Measurements from ENCODE around the gene P2RX4.
"Not testable (repeated sequence)": the region's sequence is repeated elsewhere in the genome, so short reads cannot be mapped to it uniquely, and the experiment has no call there.

P2RX4 gene

GRCh38 chr12:121226399-121226798 lies 16.5 kb downstream of the P2RX4 start:
- no peaks in the 10 kb centered on the region for H3K27me3 Mint-ChIP-seq
- peak overlapping the region in 1 of 2 donors; percentile 12 for H3K27ac Mint-ChIP-seq
- H3K4me3 Mint-ChIP-seq = no peak overlapping the region
- ATAC-seq (no peak), DNase-seq (no peak)
- peaks cover 66% of the 10 kb centered on the region for H3K4me1 Mint-ChIP-seq
- H3K9me3 Mint-ChIP-seq = no peaks in the 10 kb centered on the region

- H3K4me3 Mint-ChIP-seq, ATAC-seq, H3K27me3 Mint-ChIP-seq, H3K9me3 Mint-ChIP-seq, DNase-seq: not testable (repeated sequence)
- H3K27ac Mint-ChIP-seq = peak overlapping the region in 1 of 2 donors; percentile 12
- H3K4me1 Mint-ChIP-seq = peaks cover 63% of the 10 kb centered on the region
Measured at GRCh38 chr12:121226871-121227270, 16.9 kb downstream of the P2RX4 start.

DNA sequence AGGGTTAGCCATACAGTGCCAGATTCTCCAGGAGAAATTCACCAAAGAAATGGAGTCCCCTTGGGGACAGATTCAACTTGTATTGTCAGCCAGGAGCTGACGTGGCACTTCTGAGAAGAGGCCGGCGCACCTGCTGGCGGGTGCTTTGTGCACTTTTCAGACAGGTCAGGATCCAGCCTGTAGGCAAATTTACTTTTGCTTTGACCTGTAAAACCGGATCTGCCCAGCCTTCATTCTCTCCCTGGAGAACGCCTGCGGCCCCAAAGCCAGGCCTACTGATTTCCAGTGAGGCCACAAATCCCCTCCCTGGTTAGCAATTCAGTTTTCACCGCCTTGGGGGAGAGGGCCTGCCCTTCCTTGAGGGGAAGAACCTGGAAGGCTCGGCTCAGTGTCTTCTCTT lies 17.4 kb downstream of the P2RX4 start:
- peaks cover 59% of the 10 kb centered on the region for H3K4me1 Mint-ChIP-seq
- ATAC-seq (no peak), DNase-seq (no peak)
- H3K27ac Mint-ChIP-seq = no peak overlapping the region
- no peak overlapping the region for H3K4me3 Mint-ChIP-seq
- no peaks in the 10 kb centered on the region for H3K27me3 Mint-ChIP-seq
- no peaks in the 10 kb centered on the region for H3K9me3 Mint-ChIP-seq

DNA sequence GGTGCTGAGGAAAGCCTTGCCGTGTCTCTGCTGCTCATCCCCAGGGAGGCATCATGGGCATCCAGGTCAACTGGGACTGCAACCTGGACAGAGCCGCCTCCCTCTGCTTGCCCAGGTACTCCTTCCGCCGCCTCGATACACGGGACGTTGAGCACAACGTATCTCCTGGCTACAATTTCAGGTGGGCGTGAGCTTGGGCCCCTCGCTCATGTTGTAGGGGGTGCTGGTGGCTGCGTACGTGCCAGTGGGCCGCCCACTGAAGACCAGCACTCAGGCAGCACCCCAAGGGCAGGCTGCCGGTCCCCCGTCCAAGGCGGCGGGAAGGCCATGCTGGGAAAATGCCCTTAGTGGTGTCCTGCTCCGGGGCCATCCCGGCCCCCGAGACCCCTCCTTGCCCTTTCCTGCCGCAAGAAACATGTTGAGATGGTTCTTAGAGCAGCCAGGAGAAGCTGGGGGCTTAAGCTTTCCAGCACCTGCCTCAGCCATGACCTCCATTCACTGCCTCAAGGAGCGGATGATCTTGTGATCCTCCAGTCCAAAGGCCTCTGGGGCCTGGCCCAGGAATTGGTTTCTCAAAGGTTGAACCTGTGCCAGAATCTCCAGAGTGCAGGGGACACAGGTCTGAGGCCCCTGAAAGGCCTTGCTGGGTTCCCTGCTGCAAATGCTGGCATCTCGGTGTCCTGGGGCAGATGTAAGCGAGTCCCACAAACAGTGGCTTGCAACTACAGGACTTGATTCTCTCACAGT lies 19.2 kb downstream of the P2RX4 start:
- H3K4me3 Mint-ChIP-seq = no peak overlapping the region
- ATAC-seq (no peak), DNase-seq (no peak)
- peaks cover 42% of the 10 kb centered on the region for H3K4me1 Mint-ChIP-seq
- H3K27me3 Mint-ChIP-seq = no peaks in the 10 kb centered on the region
- H3K9me3 Mint-ChIP-seq = no peaks in the 10 kb centered on the region
- no peak overlapping the region for H3K27ac Mint-ChIP-seq

DNA sequence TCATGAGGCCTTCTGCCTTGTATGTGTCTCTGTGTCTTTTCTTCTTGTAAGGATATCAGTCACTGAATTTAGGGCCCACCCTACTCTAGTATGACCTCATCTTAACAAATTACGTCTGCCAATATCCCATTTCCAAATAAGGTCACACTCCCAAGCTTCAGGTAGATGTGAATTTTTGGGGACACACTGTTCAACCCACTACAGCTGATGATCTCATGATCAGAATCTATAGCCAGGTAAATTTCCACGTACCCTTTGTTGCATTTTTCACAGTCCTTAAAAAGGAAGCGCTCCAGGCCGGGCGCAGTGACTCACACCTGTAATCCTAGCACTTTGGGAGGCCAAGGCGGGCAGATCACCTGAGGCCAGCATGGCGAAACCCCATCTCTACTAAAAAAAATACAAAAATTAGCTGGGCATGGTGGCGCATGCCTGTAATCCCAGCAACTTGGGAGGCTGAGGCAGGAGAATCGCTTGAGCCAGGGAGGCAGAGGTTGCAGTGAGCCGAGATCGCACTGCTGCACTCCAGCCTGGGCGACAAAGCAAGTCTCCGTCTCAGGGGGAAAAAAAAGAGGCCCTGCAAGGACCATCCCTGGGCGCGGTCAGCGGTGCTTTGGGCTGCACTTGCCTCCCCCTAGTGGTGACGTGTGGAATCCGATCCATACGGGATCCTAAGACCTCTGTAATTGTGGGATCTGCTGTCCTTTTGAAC lies 20.1 kb downstream of the P2RX4 start:
- H3K9me3 Mint-ChIP-seq, H3K27ac Mint-ChIP-seq, H3K4me3 Mint-ChIP-seq, H3K27me3 Mint-ChIP-seq: not testable (repeated sequence)
- H3K4me1 Mint-ChIP-seq = peaks cover 33% of the 10 kb centered on the region
- ATAC-seq (peak; percentile 77), DNase-seq (peak; percentile 54 to 59)

DNA sequence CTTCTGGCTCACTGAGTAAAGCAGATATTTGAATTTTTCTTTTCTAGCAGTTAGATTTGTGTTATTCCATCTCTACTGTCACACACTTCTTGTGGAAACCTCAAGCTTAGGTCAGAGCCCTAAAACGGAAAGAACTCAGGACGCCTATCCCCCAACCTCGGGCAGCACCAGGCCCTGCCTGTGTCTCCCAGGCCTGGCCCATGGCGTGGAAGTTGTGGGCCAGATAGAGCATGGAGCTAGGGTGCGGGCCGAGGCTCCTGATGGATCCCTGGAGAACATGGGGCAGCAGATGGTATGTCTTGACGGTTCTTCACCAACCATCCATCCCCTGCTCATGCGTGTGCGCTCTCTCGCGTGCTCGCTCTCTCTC lies 20.6 kb downstream of the P2RX4 start:
- H3K4me3 Mint-ChIP-seq = no peak overlapping the region
- ATAC-seq (no peak), DNase-seq (no peak)
- H3K9me3 Mint-ChIP-seq = no peaks in the 10 kb centered on the region
- no peaks in the 10 kb centered on the region for H3K27me3 Mint-ChIP-seq
- H3K4me1 Mint-ChIP-seq = peaks cover 31% of the 10 kb centered on the region
- no peak overlapping the region for H3K27ac Mint-ChIP-seq

DNA sequence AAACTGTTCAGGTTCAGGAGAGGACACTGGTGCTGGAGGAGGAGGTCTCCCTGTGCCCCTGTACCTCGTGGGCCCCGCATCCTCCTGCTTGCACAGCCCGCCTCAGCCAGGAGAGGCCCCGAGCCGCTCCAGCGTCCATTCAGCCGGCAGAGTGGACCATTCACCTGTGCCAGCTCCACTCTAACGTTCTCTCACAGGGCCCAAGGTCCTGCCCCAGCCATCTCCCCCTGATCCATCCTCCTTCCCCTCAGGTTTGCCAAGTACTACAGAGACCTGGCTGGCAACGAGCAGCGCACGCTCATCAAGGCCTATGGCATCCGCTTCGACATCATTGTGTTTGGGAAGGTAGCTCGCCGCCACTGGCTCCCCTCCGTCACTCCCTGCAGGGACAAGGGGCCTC lies 22.2 kb downstream of the P2RX4 start:
- no peak for DNase-seq
- no peak overlapping the region for H3K27ac Mint-ChIP-seq
- H3K4me1 Mint-ChIP-seq = peaks cover 18% of the 10 kb centered on the region
- H3K27me3 Mint-ChIP-seq = no peaks in the 10 kb centered on the region
- ATAC-seq = no peak
- H3K9me3 Mint-ChIP-seq = no peaks in the 10 kb centered on the region
- H3K4me3 Mint-ChIP-seq = no peak overlapping the region

GRCh38 chr12:121232977-121233627 lies 23.2 kb downstream of the P2RX4 start:
- DNase-seq (no peak), ATAC-seq (peak; percentile 41)
- Mint-ChIP-seq H3K4me1 (peaks cover 12% of the 10 kb centered on the region), H3K9me3 (no peaks in the 10 kb centered on the region), H3K4me3 (no peak overlapping the region), H3K27ac (peak overlapping the region in 1 of 2 donors; percentile 48), H3K27me3 (no peaks in the 10 kb centered on the region)

- H3K4me1 Mint-ChIP-seq = peaks cover 12% of the 10 kb centered on the region
- ATAC-seq = no peak
- no peaks in the 10 kb centered on the region for H3K27me3 Mint-ChIP-seq
- H3K9me3 Mint-ChIP-seq = no peaks in the 10 kb centered on the region
- DNase-seq = no peak
- H3K4me3 Mint-ChIP-seq = no peak overlapping the region
- peak overlapping the region in 1 of 2 donors; percentile 48 for H3K27ac Mint-ChIP-seq
Measured at GRCh38 chr12:121233628-121234020, 23.7 kb downstream of the P2RX4 start.

DNA sequence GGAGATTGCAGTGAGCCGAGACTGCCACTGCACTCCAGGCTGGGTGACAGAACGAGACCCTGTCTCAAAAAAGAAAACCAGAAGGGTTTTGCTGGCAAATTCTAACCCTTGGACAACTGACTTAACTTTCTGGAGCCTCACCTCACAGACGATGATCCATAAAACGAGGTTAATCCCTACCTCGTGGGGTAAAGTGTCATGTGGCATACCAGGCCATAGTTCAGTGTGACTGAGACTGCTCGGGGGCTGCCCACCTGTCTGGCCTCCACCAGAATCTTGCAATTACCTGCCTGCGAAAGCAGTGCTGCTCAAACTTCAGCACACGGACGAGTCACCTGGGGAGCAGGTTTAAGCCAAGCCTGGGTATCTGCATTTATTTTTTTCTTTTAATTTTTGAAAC lies 26.8 kb downstream of the P2RX4 start:
- Mint-ChIP-seq H3K4me3 (no peak overlapping the region), H3K9me3 (no peaks in the 10 kb centered on the region), H3K4me1 (peaks cover 31% of the 10 kb centered on the region), H3K27ac (no peak overlapping the region), H3K27me3 (no peaks in the 10 kb centered on the region)
- ATAC-seq (no peak), DNase-seq (no peak)

GRCh38 chr12:121237415-121237814 lies 27.5 kb downstream of the P2RX4 start:
- Mint-ChIP-seq H3K4me1 (peaks cover 36% of the 10 kb centered on the region), H3K4me3 (no peak overlapping the region), H3K27ac (no peak overlapping the region), H3K9me3 (no peaks in the 10 kb centered on the region), H3K27me3 (no peaks in the 10 kb centered on the region)
- DNase-seq (no peak), ATAC-seq (no peak)

DNA sequence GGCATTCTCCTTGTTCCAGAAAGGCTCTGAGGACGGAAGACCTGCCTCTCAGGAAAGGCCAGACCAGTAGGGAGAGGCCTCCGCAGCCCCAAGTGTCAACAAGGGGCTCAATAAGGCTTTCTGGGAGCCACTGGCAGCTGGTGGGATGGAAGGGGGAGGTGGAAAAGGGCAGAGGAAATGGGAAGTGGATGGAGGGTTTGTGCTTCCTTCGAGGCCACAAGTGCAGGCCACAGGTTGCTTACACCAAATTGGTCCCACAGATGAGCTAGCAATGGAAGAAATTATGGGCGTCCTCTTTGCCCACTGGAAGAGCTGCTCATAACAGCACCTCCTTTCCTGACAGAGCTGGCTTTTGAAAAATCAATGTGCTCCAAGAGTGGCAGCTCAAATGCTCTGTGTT lies 28.2 kb downstream of the P2RX4 start:
- ATAC-seq = no peak
- H3K9me3 Mint-ChIP-seq = no peaks in the 10 kb centered on the region
- no peak overlapping the region for H3K27ac Mint-ChIP-seq
- H3K4me3 Mint-ChIP-seq = no peak overlapping the region
- peaks cover 37% of the 10 kb centered on the region for H3K4me1 Mint-ChIP-seq
- no peak for DNase-seq
- no peaks in the 10 kb centered on the region for H3K27me3 Mint-ChIP-seq

GRCh38 chr12:121238604-121239350 lies 28.8 kb downstream of the P2RX4 start:
- H3K9me3 Mint-ChIP-seq = no peaks in the 10 kb centered on the region
- DNase-seq = no peak
- H3K27me3 Mint-ChIP-seq = no peaks in the 10 kb centered on the region
- ATAC-seq = no peak
- no peak overlapping the region for H3K4me3 Mint-ChIP-seq
- peaks cover 44% of the 10 kb centered on the region for H3K4me1 Mint-ChIP-seq
- peak overlapping the region; percentile 77 to 85 for H3K27ac Mint-ChIP-seq

- Mint-ChIP-seq H3K4me1 (peaks cover 46% of the 10 kb centered on the region), H3K9me3 (no peaks in the 10 kb centered on the region), H3K4me3 (peak overlapping the region; percentile 63 to 64), H3K27ac (peak overlapping the region; percentile 77 to 85), H3K27me3 (no peaks in the 10 kb centered on the region)
- no peak for ATAC-seq
- DNase-seq = no peak
Measured at GRCh38 chr12:121239351-121240061, 29.6 kb downstream of the P2RX4 start.

GRCh38 chr12:121240062-121240420 lies 30.1 kb downstream of the P2RX4 start:
- Mint-ChIP-seq H3K4me3 (peak overlapping the region; percentile 63 to 64), H3K4me1 (peaks cover 46% of the 10 kb centered on the region), H3K27me3 (no peaks in the 10 kb centered on the region), H3K27ac (peak overlapping the region; percentile 77 to 85), H3K9me3 (no peaks in the 10 kb centered on the region)
- ATAC-seq (peak; percentile 1), DNase-seq (no peak)

All from stimulated activated naive CD8-positive, alpha-beta T cell treated with anti-CD3 and anti-CD28 coated beads, Interleukin-15, amount 100 ng/mL, for 72 hours (primary cell).